ENCODE data around the gene TTLL6.

TTLL6 gene

GRCh38 chr17:48737330-48738043, 79.5 kb downstream of the TTLL6 start:
- DNase-seq = no peak

DNA sequence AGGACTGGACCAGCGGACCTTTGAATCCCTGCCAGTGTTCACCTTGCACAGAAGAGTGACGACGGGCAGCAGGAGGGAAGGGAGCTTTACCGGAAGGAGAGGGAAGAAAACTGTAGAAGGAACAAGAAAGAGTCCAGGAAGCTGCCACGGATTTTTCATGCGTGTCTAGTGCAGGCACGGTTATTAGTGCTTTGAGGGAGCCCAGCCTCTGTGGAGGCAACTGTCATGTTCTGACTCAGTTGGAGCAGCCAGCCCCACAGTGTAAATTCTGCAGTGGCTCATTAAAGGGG, 82.0 kb downstream of the TTLL6 start:
- no peak for DNase-seq

DNA sequence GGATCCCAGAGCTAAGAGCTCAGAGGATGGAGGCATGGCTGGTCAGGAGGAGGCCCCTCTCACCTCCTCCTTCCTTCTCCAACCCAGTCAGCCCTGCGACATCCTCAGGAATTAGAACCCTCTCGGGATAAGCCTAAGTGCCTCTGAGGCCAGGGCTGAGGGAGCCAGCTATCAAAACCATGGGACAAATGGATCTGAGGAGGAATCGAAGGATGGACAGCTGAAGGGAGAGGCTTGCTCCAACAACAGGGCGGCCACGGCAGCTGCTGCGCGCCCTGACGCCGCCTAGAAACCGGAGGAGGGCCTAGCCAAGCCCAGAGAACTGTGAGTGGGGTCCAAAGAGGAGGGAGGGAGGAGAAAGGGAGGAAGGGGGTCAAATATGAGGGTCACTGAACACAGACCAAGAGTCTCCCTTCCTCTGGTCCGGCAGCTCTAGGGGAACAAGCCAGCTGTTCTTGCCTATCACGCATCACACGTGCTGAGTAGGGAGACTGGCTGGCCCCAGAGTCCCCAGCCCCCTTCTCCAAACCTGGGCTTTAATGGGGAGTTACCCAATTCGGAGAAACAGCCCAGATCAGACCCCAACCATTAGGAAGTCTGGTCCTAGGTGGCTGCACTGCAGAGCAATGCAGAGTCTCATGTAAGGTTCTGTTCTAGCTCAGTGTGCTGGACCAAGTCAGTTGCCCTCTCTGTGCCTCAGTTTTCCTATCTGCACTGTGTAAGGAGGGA, 82.5 kb downstream of the TTLL6 start:
- DNase-seq = no peak

DNA sequence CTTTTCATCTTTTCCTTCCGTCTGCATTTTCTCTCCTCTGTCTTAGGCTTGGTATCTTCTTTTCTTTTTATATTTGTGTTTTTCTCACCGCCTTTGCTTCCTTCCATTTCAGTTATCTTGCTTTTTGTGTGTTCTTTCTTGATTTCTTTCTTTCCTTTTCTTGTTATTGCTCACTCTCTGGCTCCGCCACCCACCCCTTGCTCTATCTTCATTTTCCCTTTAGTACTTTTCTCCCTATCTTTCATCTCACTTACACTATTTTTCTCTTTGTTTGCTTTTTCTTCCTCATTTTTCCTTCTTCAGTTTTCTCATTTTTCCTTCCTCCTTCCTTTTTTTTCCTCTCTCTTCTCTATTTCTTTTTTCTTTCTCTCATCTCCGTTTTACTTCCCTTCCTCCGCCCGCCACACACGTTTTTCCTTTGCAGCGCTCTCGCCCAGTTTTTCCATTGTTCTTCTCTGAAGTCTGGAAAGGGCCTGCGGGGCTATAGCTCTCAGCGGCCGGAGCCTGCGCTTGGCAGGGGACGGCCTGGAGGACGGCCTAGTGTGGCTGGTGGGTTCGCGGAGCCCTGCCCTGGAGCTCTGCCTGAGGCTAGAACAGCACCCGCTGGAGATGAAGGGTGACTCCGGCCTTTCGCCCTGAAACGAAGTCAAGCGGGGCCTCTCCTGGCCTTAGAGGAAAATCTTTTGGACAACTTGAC, 83.2 kb downstream of the TTLL6 start:
- DNase-seq = no peak

DNA sequence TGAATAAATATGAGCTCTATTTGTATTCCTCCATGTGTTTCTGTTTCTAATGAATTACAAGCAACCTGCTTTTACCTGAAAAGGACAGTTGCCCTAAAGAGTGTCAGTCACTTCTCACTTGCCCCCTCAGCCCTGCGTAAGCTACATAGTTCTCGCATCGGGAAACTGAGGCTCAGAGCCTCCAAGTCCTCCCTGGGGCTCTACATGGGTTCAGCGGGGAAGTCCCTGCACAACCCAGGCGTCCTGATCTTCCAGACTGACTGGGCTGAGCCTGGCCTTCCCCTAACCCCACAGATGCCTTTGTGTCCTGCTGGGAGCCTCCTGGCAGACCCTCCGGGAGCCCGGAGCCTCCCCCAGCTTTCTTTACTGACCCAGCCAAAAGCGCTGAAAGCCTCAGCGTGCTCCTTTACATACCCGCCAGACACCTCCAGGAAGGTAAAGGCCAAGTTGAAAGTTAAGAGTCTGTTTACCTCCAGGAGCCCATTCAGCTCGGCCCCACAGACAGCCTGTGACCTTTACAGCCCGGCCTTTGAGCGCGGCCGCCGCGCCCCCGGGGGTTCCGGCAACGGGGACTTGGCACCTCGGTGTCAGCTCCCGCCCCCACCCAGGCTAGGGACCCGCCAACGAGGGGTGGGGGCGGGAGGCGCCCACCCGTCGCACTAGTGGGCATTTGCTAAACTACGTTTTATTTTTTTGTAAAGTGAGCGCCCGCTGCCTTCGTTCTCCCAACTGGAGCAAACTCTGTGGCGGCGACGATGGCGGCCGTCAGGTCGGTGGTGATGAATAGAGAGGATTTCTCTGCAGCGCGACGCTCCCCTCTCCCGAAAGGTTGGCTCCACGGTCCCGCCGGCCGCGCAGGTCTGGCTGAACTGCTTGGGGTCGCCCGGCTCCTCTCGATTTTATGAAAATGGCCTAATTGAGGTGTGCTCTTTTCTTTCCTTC, 84.1 kb downstream of the TTLL6 start:
- no peak for DNase-seq

DNA sequence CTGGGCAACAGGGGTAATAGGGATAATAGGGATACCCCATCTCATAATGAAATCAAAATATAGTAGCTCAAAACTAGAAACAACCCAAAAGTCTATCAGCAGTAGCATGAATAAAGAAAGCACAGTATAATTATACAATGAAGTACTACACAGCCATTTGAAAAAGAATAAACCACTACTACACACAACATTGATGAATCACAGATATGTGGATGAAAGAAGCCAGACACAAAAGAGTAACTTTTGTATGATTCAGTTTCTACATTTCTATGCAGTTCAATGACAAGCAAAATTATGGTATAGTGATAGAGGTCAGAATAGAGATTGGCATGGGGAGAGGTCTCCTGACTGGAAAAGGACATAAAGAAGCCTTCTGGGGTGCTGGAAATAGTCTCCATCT, 85.7 kb downstream of the TTLL6 start:
- DNase-seq = no peak

DNA sequence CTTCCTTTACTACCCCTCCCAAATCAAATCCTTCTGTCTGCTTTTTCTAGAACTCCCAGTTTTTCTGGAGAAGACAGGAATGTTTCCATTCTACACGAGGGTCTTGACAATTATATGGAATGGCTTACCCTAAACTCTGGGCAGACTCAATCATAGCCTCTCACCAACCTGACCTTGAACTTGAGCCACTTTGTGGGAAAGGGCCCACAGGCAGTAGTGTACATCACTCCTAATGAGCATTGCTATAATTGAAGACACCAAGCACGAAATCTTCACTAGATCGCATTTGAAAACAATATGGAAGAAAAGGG, 86.8 kb downstream of the TTLL6 start:
- no peak for DNase-seq

GRCh38 chr17:48729335-48730239, 87.4 kb downstream of the TTLL6 start:
- no peak for DNase-seq

DNA sequence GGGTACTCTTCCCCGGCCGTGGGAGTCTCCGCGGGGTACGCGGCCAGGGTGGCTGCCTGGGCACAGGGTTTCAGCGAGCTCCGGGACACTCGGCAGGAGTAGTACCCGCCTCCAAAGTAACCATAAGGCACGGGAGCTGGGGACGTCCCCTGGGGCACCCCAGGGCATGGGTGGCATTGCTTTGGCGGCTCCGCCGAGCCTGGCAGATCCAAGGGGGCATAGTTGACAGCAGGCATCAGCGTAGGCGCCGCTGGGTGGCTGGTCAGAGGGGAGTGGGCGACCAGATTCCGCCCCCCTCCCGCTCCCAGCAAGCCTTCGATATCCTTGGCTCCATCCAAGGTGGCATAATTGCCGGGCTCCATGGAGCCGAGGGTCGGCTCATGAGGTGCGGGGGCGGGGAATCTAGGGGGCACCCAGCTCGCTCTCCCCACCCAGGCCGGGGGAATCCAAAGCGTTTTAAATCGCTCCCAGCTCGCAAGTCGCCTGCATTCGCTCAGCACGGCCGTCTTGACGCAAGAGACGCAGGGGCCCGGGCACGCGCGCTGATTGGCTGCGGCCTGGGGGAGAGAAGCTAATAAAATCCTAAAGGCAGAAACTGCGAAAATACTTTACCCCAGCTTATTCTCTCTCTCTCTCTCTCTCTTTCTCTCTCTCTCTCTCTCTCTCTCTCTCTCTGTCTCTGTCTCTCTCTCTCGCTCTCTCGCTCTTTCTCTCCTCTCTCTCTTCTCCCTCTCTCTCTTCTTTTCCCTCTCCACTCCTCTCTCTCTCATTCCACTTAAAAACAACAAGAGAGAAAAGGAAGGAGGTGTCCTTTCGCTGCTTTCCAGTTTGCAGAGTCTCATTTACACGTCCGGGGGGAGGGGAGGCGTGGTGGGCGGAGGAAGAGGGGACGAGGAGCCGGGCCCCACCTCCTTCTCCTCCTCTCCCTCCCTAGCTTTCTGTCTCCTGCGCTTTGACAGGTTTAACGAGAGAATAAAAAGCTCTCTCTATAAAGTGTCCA, 88.5 kb downstream of the TTLL6 start, which contains the start of gene HOXB13:
HOXB13 (minus strand) TSS at position 519 of the 1,000 bp plus-strand sequence; CDS start at position 362, 157 bp downstream.
- no peak for DNase-seq

GRCh38 chr17:48727415-48728175, 89.4 kb downstream of the TTLL6 start:
- no peak for DNase-seq

GRCh38 chr17:48726916-48727286, 90.1 kb downstream of the TTLL6 start:
- DNase-seq = no peak

DNA sequence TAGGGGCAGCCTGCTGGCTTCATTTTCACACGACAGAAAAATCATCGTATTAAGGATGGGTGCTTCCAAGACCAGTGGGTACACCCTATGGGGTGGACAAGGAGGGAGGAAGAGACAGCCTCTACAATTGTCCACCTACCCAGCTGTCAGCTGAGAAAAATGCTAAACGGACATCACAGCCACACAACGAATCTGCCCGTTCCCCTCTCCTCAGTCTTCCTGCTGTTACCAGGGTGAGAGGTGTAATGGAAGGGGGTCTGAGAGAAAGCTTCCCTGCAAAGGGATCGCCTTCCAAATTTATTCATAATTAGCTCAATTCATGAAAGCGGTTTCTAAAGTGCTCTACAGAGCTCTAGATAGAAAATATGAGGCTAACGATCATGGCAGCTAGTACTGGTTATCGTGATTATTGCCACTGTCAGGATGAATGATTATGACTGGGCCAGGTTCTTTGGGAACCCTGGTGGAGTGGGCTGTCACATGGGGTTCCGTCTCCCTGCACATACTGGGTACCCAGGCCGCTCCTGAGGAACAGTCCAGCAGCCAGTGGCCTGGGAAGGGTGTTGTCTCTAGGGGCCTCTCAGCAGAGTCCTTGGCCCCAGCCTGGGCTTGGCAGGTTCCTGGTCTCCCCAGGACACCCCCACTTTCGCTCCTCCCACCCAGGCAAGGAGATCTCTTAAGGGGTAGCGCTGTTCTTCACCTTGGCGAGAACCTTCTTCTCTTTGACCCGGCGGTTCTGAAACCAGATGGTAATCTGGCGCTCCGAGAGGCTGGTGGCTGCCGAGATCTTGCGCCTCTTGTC, 90.7 kb downstream of the TTLL6 start:
- DNase-seq = no peak

DNA sequence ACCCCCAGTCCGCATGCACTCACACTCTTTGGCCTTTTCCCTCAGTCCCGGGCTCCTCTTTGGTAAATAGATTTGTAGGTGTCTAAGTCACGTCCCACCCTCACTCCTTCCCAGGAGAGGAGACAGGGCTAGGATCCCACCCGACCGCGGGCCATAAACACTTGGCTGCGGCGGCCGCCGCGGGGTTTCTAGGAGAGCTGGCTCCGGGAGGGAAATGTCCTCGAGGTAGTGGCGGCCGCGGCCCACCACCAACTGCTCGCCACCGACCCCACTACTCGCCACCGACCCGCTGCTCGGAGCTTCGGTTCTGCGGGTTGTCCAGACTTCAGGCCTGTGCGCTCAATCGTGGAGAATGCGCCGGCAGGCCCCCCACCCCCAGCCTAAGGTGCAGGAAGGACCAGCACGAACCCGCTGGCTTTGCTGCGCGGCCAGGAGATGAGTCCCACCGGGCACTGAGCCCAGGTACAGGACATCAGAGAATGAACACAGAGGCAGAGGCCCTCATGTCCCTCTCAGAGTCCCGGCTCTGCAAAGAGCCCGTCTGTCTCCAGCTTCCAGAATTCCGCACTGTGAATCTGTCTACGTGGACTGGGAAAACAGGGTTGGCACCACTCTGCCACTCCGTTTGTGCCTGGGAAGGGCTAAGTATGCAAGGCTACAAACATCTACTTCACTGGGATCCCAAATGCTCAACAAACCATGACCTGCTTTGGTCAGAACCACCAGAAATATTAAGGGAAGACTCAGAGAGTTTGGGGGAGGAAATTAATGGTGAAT, 91.6 kb downstream of the TTLL6 start:
- DNase-seq = no peak

GRCh38 chr17:48725004-48725287, 92.1 kb downstream of the TTLL6 start:
- no peak for DNase-seq

DNA sequence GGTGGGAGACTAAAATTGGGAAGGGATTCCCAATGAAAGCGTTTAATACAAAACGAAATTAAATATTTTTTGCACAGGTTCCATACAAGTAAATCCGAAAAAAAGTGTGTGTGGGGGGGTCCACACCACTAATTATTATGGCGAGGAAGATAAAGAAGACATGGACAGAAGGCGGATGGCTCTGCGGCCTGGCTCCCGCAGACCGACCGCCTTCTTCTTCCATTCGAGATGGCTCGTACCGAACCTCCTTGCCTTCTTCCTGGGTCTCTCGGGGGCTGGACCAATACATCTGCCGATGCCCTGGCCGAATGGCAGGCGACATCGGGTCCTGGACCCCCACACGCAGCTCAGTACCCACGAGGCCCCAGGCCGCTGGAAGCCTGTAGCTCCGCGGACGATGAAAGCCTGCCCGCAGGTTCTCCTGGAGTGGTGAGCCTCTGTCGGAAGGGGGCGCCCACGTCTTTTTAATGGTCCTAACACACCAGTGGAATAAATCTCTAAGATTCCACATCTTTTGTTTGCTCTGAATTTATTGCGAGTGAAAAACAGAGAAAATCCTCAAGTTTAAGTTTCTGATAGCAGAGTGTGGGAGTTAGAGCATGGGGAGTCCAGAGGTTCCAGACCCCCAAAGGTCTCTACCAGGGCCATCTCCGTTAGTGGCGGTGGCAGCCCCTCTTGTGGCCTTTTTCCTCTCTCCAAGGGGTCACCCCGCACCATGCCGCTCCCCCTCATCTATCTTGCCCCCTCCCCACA, 92.6 kb downstream of the TTLL6 start:
- peak in 11 of 14 donors; percentile 5 to 59 (median 20) for DNase-seq

DNA sequence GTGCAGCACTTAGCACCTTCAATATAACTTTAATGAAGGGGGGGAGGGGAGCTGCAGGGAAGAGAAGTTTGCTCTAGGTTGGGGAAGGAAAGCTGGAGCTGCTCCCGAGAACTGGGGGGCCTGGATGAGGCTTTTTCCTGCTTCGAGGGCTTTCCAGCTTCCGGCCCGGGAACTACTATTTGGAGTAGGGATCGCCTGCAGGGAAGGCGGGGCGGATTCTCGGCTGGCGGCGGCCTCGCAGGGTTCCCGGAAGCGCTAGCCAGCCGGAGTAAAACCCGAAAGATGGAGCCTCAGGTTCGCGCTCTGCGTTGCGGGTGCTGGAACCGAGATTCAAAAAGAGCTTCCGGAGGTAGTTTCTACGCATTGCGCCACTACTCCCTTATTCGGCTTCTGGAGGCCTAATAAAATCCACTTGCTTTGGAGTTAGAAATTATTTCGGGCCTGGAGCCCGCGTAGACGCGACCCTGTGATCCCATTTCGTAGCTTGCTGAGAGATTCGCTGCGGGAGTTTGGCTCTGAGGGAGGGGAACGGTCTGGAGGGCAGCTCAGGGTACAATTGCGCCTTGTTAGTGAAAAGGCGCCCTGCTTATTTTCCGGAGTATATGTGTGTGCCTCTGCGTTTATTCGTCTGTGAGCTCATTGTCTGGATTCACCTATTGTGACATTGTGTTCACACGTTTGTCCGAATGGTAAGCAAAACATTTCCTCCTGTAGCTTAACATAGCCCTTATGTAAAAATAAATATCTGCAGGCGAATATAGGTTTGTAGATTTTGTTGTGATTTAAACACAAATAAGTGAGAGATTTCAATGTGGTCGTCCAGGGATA, 93.4 kb downstream of the TTLL6 start:
- no peak for DNase-seq
